Stimulated activated CD4-positive, alpha-beta T cell treated with anti-CD3 and anti-CD28 coated beads, Interleukin-1b, Interleukin-23, amount 100 ng/mL, for 24 hours (primary cell): ENCODE measurements around the gene DAAM2.
A peak's percentile ranks its signal among the peaks of the same experiment; 100 is the strongest.

Experiments
- DNase-seq, 4 experiments: peaks; one replicate each; pipeline ENCODE4 v3.0.0-alpha.2; 2020; ENCODE audit warnings: low read depth in 4 of 4, low spot score in 1 of 4

Gene DAAM2

GRCh38 chr6:39844866-39845265 lies 52.7 kb downstream of the DAAM2 start:
- no peak for DNase-seq

- no peak for DNase-seq
Measured at GRCh38 chr6:39847221-39847620, 55.0 kb downstream of the DAAM2 start.

GRCh38 chr6:39848171-39848570 lies 56.0 kb downstream of the DAAM2 start:
- no peak for DNase-seq

- DNase-seq: no peak
Measured at GRCh38 chr6:39849228-39849627, 57.1 kb downstream of the DAAM2 start.

GRCh38 chr6:39849764-39850163 lies 57.6 kb downstream of the DAAM2 start:
- no peak for DNase-seq

- no peak for DNase-seq
Measured at GRCh38 chr6:39850736-39851297, 58.6 kb downstream of the DAAM2 start.

GRCh38 chr6:39851331-39851730 lies 59.2 kb downstream of the DAAM2 start:
- no peak for DNase-seq

GRCh38 chr6:39852324-39852723 lies 60.1 kb downstream of the DAAM2 start:
- DNase-seq: no peak

- no peak for DNase-seq
Measured at GRCh38 chr6:39853604-39854003, 61.4 kb downstream of the DAAM2 start.

- DNase-seq: no peak
Measured at GRCh38 chr6:39855356-39855995, 63.3 kb downstream of the DAAM2 start.

- no peak for DNase-seq
Measured at GRCh38 chr6:39859025-39859424, 66.8 kb downstream of the DAAM2 start.

- DNase-seq: no peak
Measured at GRCh38 chr6:39861663-39862062, 69.5 kb downstream of the DAAM2 start.

GRCh38 chr6:39865011-39865888 lies 73.1 kb downstream of the DAAM2 start:
- peak; percentile 22 to 57 (median 36) for DNase-seq

- DNase-seq: no peak
Measured at GRCh38 chr6:39867592-39867991, 75.4 kb downstream of the DAAM2 start.

GRCh38 chr6:39870950-39871349 lies 78.8 kb downstream of the DAAM2 start:
- DNase-seq: no peak

GRCh38 chr6:39873439-39873838 lies 81.3 kb downstream of the DAAM2 start:
- no peak for DNase-seq

- DNase-seq: no peak
Measured at GRCh38 chr6:39876111-39876510, 83.9 kb downstream of the DAAM2 start.

- no peak for DNase-seq
Measured at GRCh38 chr6:39876826-39877225, 84.7 kb downstream of the DAAM2 start.

- no peak for DNase-seq
Measured at GRCh38 chr6:39879535-39879934, 87.4 kb downstream of the DAAM2 start.

- DNase-seq: no peak
Measured at GRCh38 chr6:39880594-39880993, 88.4 kb downstream of the DAAM2 start.

- no peak for DNase-seq
Measured at GRCh38 chr6:39881851-39882530, 89.8 kb downstream of the DAAM2 start.

GRCh38 chr6:39882531-39882899 lies 90.3 kb downstream of the DAAM2 start:
- DNase-seq: no peak
